ENCODE results near the gene FOXN3.

The FOXN3 gene

GRCh38 chr14:89198544-89199329, 218.3 kb downstream of the FOXN3 start:
- DNase-seq (ENCODE audit: low read depth, low spot score) = no peak

- no peak for DNase-seq (ENCODE audit: low read depth, low spot score)
These were observed 219.4 kb downstream of the FOXN3 start for GRCh38 chr14:89197623-89198022.

GRCh38 chr14:89196545-89196944, 220.5 kb downstream of the FOXN3 start:
- no peak for DNase-seq (ENCODE audit: low read depth, low spot score)

GRCh38 chr14:89194376-89194775, 222.7 kb downstream of the FOXN3 start:
- DNase-seq (ENCODE audit: low read depth, low spot score) = no peak

- DNase-seq (ENCODE audit: low read depth, low spot score) = no peak
These were observed 226.1 kb downstream of the FOXN3 start for GRCh38 chr14:89190765-89191513.

GRCh38 chr14:89188492-89188891, 228.5 kb downstream of the FOXN3 start:
- DNase-seq (ENCODE audit: low read depth, low spot score) = no peak

- no peak for DNase-seq (ENCODE audit: low read depth, low spot score)
These were observed 229.5 kb downstream of the FOXN3 start for GRCh38 chr14:89187501-89187900.

GRCh38 chr14:89186856-89187376, 230.1 kb downstream of the FOXN3 start:
- DNase-seq (ENCODE audit: low read depth, low spot score) = no peak

GRCh38 chr14:89185919-89186855, 230.8 kb downstream of the FOXN3 start:
- no peak for DNase-seq (ENCODE audit: low read depth, low spot score)

GRCh38 chr14:89184952-89185351, 232.1 kb downstream of the FOXN3 start:
- DNase-seq (ENCODE audit: low read depth, low spot score) = no peak

- no peak for DNase-seq (ENCODE audit: low read depth, low spot score)
These were observed 234.7 kb downstream of the FOXN3 start for GRCh38 chr14:89182326-89182725.

GRCh38 chr14:89180546-89180945, 236.5 kb downstream of the FOXN3 start:
- no peak for DNase-seq (ENCODE audit: low read depth, low spot score)

GRCh38 chr14:89179891-89180404, 237.1 kb downstream of the FOXN3 start:
- DNase-seq (ENCODE audit: low read depth, low spot score) = no peak

- no peak for DNase-seq (ENCODE audit: low read depth, low spot score)
These were observed 238.1 kb downstream of the FOXN3 start for GRCh38 chr14:89178800-89179535.

GRCh38 chr14:89178376-89178775, 238.7 kb downstream of the FOXN3 start:
- no peak for DNase-seq (ENCODE audit: low read depth, low spot score)

- DNase-seq (ENCODE audit: low read depth, low spot score) = no peak
These were observed 240.9 kb downstream of the FOXN3 start for GRCh38 chr14:89175881-89176799.

- no peak for DNase-seq (ENCODE audit: low read depth, low spot score)
These were observed 245.4 kb downstream of the FOXN3 start for GRCh38 chr14:89171628-89172027.

GRCh38 chr14:89171168-89171567, 245.9 kb downstream of the FOXN3 start:
- no peak for DNase-seq (ENCODE audit: low read depth, low spot score)

GRCh38 chr14:89167705-89168104, 249.3 kb downstream of the FOXN3 start:
- no peak for DNase-seq (ENCODE audit: low read depth, low spot score)

GRCh38 chr14:89166633-89167032, 250.4 kb downstream of the FOXN3 start:
- DNase-seq (ENCODE audit: low read depth, low spot score) = no peak

Data from brain pericyte (primary cell).